ENCODE results near the gene GSDME.
"Not testable (repeated sequence)": the region's sequence is repeated elsewhere in the genome, so short reads cannot be mapped to it uniquely, and the experiment has no call there.

GSDME gene

DNA sequence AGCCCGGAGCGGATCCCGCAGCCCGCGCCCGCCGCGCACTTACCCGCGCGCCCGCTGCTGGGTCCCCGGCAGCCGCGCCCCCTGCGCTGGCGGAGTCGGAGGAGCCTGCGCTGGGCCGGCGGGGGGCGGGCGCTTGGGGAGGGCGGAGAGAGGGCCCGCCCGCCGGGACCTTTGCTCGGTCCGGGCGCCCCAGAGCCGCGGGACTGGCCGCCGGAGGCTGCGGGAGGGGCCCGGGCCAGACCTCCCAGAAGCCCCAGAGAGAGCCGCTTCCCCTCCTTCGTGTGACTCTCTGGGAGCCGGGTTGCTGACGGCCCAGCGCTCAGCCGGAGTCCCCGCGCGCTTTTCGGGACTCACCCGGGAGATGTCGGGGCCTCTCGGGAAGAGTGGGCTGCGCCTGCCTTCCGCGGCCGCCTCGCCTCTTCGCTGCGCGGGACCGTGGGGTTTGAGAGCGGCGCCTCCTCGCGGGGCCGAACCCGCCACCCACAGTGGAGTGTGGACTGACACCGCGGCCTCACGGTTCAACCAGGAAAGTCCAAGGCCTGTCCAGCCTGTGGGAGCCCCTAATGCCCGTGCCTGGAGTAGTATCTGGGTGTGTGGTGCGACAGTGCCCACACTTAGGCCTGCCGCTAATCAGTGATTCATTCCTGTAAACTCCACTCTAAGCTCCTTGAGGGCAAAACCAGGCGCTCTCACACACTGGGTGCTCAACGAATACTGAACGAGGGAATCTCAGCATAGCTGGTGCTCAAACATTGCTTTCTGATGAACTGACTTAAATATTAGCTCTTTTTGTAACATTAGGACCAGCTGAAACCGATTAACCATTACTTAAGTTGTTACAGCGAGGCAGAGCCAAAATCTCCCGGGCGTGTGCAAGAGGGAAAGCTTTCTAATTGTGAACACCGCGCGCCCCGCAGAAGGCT, at the start of gene GSDME:
Gene GSDME (minus strand): TSS at position 112 of the 923 bp plus-strand sequence. CDS start 7,690 bp downstream, outside the sequence.
- DNase-seq, result peak; percentile 1 to 4

- no peak for DNase-seq
These were observed 45.0 kb upstream of the GSDME start for GRCh38 chr7:24802300-24802699.

DNA sequence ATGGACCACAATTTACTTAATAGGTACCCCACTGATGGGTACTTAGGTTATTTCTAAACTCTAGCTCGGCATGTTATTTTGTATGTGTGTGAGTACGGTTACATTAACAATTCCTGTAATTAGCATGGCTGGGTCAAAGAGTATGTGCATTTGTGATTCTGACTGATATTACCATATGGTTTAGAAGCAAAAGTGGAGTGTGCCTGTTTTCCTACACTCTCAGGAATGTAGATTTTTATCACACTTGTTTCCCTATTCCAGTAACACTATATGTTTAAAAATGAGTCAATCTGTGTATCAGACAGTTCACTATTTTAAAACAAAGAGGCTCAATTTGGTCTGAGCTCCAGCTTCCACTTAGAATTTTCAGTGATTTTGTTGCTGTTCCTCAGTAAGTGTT, 44.6 kb upstream of the GSDME start:
- DNase-seq, result no peak

GRCh38 chr7:24800667-24801066, 43.4 kb upstream of the GSDME start:
- no peak for DNase-seq

DNA sequence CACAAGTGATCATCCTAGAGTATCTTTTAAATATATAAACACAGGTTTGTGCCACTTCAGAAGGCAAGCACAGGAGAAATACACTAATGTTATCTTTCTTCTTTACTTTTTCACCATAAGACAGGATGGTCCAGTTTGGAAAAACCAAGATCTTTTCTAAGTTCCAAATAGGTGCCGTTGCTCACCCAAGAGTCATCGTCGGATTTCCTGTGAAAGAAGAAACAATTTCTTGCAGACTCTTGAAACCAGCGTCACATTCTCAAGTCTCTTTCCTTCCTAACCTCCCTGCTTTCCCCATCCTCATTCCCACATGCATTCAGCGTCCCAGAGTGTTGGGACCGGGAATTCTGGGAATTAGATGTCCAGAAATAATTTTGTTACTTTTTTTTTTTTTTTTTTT, 42.8 kb upstream of the GSDME start:
- DNase-seq, result no peak

DNA sequence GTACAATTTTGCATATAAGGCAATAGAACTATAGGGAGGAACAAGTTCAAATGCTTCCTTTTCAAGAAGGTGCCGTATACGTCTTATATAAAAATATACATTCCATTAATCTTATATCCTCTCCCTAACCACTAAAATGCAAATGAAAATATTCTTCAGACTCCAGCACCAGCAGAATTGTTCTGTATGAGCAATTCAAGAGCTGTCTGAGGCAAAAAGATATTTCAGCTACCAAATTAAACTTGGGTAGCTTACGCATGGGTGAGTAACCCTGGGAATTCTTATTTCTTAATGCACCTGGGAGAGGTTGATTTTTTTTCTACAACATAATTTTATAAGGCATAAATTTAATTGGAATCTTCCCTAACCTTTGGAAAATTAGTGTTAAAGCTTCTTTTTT, 42.2 kb upstream of the GSDME start:
- DNase-seq, result no peak

DNA sequence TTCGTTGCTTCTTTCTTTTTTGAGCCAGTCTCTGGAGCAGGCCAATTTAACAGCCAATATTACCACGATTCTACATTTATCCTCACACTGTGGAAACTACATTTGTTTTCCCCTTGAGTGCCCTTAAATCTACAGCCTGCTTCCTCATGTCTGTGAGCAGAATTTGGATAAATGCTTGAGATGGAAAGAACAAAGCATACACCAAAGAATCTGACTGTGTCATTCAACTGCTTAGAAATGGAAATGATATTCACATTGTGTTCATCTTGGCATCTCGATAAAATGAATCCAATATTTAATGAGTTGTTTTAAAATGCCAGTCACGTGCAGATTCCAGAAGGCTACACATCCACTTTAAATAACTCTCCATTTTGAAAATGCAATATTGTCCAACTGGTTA, 41.0 kb upstream of the GSDME start:
- no peak for DNase-seq

GRCh38 chr7:24797270-24797669, 40.0 kb upstream of the GSDME start:
- no peak for DNase-seq

DNA sequence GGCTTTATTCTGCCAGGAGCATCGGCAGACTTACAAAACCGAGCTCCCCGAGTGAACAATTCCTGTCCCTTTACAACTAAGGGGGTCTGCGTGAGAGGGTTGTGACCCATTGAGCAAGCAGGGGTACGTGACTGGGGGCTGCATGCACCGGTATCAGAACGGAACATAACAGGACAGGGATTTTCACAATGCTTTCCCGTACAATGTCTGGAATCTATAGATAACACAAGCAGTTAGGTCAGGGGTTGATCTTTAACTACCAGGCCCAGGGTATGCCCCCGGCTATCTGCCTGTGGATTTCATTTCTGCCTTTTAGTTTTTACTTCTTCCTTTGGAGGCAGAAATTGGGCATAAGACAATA, 38.1 kb upstream of the GSDME start:
- DNase-seq, result no peak

DNA sequence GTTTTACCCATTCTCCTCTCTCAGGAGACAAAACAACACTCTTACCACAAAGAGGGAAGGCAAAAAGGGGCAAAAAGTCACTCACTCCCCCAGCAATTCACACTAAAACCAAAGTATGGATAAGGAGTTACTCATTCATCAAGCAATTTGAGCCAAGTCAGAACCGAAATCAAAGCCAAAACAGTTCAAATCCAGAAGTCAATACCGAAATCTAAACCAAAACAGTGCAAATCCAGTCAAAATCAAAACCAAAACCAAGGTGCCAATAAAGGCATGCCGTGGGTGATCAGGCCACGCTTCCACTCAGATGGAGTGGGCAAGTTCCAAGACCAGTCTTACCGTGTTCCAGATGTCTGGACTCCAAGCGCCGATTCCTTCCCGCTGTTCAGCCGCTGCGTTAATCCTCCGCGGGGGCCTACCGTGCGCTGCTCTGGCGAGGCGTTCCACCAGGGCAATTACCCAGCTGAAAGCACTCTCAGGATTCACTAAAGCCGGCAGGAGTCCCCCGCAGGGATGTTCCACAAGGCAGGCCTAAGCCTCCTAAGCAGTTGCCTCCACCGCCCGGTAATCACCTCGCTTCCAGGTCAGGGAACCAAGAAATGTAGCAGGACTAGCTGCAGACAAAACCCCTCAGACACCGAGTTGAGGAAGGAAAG, 37.6 kb upstream of the GSDME start:
- DNase-seq, result not testable (repeated sequence)

GRCh38 chr7:24793982-24794648, 36.9 kb upstream of the GSDME start:
- DNase-seq, result no peak

- no peak for DNase-seq
These were observed 31.8 kb upstream of the GSDME start for GRCh38 chr7:24788961-24789576.

- DNase-seq, result no peak
These were observed 30.8 kb upstream of the GSDME start for GRCh38 chr7:24788075-24788474.

DNA sequence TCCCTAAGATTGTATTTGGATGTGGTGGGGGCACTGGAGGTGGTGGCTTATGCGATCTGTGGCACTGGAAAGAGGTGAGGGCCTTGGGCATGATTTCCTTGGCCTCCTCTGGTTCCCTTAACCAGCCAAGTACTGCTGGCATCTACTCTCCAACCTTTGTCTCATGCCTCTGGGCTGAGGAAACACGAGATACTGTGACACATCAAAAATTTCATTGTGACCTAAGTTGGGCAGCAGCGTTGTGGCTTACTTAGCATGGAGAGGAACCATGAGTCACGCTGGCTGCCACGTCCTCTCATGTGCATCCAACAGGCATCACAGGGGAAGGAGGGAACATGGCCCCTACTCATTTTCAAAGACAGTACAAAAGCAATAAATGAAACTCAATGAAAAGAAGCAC, 29.7 kb upstream of the GSDME start:
- no peak for DNase-seq

DNA sequence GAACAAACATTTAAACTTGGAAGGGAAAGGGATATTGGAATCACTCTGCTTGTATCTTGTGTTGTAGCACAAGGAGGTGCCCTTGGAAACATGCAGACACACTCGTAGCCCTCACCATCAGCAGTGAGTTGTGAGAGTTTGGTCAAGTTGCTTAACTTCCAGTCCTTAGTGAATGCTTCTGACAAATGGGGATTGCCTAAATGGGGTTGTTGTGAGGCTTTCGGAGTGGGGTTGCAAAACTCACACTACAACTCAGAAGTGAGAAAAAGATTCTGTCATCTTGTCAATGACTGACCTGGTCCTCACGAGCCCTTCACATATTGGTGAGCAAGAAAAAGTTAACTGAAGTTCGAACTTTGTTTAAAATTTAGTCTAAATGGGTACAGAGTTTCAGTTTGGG, 29.0 kb upstream of the GSDME start:
- DNase-seq, result no peak

DNA sequence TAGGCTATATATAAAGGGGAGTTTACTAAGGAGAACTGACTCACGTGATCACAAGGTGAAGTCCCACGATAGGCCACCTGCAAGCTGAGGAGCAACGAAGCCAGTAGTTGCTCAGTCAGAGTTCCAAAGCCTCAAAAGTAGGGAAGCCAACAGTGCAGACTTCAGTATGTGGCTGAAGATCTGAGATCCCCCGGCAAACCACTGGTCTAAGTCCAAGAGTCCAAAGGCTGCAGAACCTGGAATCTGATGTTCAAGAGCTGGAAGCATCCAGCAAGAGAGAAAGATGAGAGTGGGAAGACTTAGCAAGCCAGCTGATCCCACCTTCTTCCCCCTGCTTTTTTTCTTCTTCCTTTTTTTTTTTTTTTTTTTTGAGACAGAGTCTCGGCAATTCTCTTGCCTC, 27.0 kb upstream of the GSDME start:
- no peak for DNase-seq

DNA sequence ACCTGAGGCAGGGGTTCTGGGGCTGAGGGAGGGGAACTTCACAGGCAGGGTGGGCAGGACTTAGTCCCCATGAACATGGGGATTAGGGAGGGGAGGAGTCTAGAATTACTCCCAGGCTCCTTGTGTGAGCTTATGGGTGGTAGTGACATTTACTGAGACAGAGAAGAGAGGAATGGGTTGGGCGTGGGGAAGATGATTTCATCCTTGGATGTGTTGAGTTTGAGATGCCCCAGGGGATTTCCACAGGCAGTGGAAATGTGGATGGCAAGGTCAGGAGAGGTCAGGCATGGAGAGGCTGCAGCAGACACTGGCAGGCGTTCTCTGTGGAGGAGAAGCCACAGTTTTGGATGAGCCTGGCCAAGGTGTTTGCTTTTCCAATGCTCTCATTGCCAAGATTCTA, 26.4 kb upstream of the GSDME start:
- DNase-seq, result no peak

GRCh38 chr7:24781106-24781505, 23.8 kb upstream of the GSDME start:
- no peak for DNase-seq

DNA sequence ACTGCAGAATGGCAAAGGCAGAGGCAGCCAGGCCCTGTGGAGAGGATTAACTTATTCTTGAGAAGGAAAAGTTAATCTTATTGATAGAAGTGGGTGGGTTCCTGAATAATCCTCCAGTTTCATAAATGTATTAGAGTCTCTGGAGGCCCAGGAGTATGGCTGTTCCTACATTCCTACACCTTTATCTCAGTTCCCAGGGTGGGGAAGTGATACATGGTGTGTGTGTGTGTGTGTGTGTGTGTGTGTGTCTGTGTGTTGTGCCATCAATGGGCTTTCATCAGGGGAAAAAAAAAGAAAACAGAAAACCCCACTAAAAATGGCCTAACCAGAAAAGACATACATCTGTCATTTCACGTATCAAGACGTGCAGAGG, 22.0 kb upstream of the GSDME start:
- DNase-seq, result no peak

- DNase-seq, result no peak
These were observed 21.4 kb upstream of the GSDME start for GRCh38 chr7:24778543-24779282.

DNA sequence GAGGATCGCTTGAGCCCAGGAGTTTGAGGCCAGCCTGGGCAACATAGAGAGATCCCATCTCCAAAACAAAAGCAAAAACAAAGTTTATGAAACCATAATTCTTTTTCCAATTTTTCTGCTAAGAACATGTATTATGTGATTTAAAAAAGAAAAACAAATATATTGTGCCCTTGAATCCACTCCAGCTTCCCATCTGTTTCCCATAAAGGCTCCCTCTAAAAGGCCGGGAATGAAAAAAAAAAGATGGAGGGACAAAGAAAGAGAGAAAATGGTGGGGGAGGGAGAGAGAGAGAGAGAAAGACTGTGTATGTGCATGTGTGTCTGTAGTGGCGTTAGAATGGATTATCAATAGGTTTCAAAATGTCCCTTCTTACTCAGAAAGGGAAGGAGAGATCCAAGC, 20.5 kb upstream of the GSDME start:
- DNase-seq, result no peak

GRCh38 chr7:24773646-24774045, 16.4 kb upstream of the GSDME start:
- no peak for DNase-seq

- no peak for DNase-seq
These were observed 12.6 kb upstream of the GSDME start for GRCh38 chr7:24769851-24770250.
